Nephron progenitor cell (in vitro differentiated cells): ENCODE data around the gene DEFB113.
A peak's percentile ranks its signal among the peaks of the same experiment; 100 is the strongest.

Experiments
- DNase-seq: peaks from one replicate; pipeline ENCODE4 v3.0.0; 2021
- H3K27ac Mint-ChIP-seq: 2 replicates; pipeline ENCODE4 v1.8.0; 2021; ENCODE audit warnings: mild to moderate bottlenecking, moderate library complexity, mixed read lengths
- H3K27me3 Mint-ChIP-seq: 2 replicates; pipeline ENCODE4 v1.8.0; 2021; ENCODE audit warnings: mild to moderate bottlenecking, low read depth, mixed read lengths; ENCODE audit not compliant: poor library complexity
- H3K36me3 Mint-ChIP-seq: 2 replicates; pipeline ENCODE4 v1.8.0; 2021; ENCODE audit warnings: low read depth, mixed read lengths
- H3K4me1 Mint-ChIP-seq: 2 replicates; pipeline ENCODE4 v1.8.0; 2021; ENCODE audit warnings: mixed read lengths
- H3K4me3 Mint-ChIP-seq: 2 replicates; pipeline ENCODE4 v1.8.0; 2021; ENCODE audit warnings: mild to moderate bottlenecking, moderate library complexity, mixed read lengths
- H3K9me3 Mint-ChIP-seq: 2 replicates; pipeline ENCODE4 v1.8.0; 2021; ENCODE audit warnings: mild to moderate bottlenecking, moderate library complexity, mixed read lengths
- CTCF ChIP-seq: fragments of 200-600 bp; sonication (generic); IDR thresholded peaks from 2 replicates; pipeline ENCODE4 v1.5.0; 2021; ENCODE audit warnings: antibody characterized with exemption

Gene DEFB113

GRCh38 chr6:49919935-49920644 lies 49.3 kb downstream of the DEFB113 start:
- Mint-ChIP-seq H3K4me3 (no peak overlapping the region), H3K27ac (no peak overlapping the region), H3K4me1 (peaks cover 41% of the 10 kb centered on the region), H3K27me3 (peaks cover 6% of the 10 kb centered on the region), H3K36me3 (no peaks in the 10 kb centered on the region), H3K9me3 (no peaks in the 10 kb centered on the region)
- TF ChIP-seq CTCF: no peak
- no peak for DNase-seq

DNA sequence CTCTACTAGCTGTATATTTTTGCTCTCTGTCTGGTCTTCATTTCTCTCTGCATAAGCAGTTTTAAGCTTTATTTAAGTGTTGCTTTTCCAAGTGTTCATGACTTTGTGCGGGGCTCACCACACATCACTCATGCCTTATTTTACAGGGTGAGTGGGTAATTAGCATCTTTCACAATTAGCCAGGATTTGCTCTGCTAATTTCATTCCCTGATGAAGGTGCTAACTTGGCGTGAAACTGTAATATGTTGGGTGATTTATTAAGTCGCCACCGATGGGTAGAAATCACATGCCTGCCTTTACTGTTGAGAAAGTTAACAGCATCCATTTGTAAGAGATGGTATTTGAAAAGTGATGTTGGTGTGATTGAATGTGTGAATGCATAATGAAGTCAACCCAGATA lies 50.2 kb downstream of the DEFB113 start:
- Mint-ChIP-seq H3K4me3 (no peak overlapping the region), H3K27ac (peak overlapping the region; percentile 12)

DNA sequence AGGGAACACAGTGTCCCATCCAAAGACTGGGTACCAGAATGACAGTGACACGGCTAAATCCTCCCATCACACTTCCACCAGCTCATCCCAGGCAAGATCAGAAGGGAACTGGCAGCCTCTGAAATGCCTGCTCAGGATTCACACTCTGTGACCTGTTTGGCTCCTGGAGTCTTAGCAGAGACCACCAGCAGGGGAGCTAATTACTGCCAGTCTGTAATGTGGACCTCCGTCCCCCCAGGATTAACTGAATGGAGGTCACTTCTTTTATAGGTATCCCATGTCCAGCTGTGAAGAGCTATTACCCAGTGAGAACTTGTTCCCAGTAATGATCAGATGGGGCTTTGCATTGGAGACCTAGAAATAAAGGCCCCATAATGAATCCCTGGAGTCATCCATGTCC lies 50.6 kb downstream of the DEFB113 start:
- peak; percentile 16 for DNase-seq
- H3K36me3 Mint-ChIP-seq: no peaks in the 10 kb centered on the region
- no peak for TF ChIP-seq CTCF
- H3K4me1 Mint-ChIP-seq: peaks cover 54% of the 10 kb centered on the region
- H3K9me3 Mint-ChIP-seq: no peaks in the 10 kb centered on the region
- no peak overlapping the region for H3K4me3 Mint-ChIP-seq
- H3K27me3 Mint-ChIP-seq: peaks cover 6% of the 10 kb centered on the region
- H3K27ac Mint-ChIP-seq: peak overlapping the region; percentile 12

More for the DNA sequence above, 50.2 kb downstream of the DEFB113 start:
- peaks cover 6% of the 10 kb centered on the region for H3K27me3 Mint-ChIP-seq
- DNase-seq: no peak
- H3K36me3 Mint-ChIP-seq: no peaks in the 10 kb centered on the region
- peaks cover 49% of the 10 kb centered on the region for H3K4me1 Mint-ChIP-seq
- no peaks in the 10 kb centered on the region for H3K9me3 Mint-ChIP-seq
- TF ChIP-seq CTCF: no peak
